ENCODE measurements around the gene ATP8B4. TPM values are rescaled to one million over a fixed set of nuclear protein-coding genes. Genes with fewer than 3 reads are reported as not detected.

Gene ATP8B4
- total and polyA plus RNA-seq, 2 of the 8 experiments (the other 6 are each of a cell fraction or from before 2014, with no cell fraction given): 0.17 to 0.24 TPM

- Histone ChIP-seq H3K9me3 (ENCODE audit: insufficient read depth in 2 of 2, low read depth in 1 of 2, low read length in 1 of 2) (no peaks in the 10 kb centered on the region), H4K91ac (replicated peaks; ENCODE audit: insufficient read length, low read length) (no peak overlapping the region), H2AFZ (ENCODE audit: low read length) (no peak overlapping the region), H3K23me2 (ENCODE audit: low read depth, low read length) (no peaks in the 10 kb centered on the region), H3K18ac (ENCODE audit: extremely low read depth, low read length) (no peak overlapping the region), H3K14ac (ENCODE audit: insufficient read length) (no peak overlapping the region), H3K36me3 (ENCODE audit: control insufficient read depth in 2 of 4, insufficient read depth in 4 of 4, low read length in 3 of 4) (no peaks in the 10 kb centered on the region), H3K4me2 (ENCODE audit: insufficient read depth in 1 of 2, low read depth in 2 of 2, low read length in 2 of 2) (no peak overlapping the region), H4K8ac (ENCODE audit: extremely low read depth, insufficient read depth, low read length) (no peak overlapping the region), H4K5ac (ENCODE audit: insufficient read length, low read depth, low read length) (no peak overlapping the region), H2BK15ac (ENCODE audit: low read length) (no peak overlapping the region), H3K4me1 (replicated peaks in 1 of 4; ENCODE audit: control insufficient read depth in 3 of 4, insufficient read depth in 4 of 4, low read length in 3 of 4) (no peaks in the 10 kb centered on the region), H3K79me2 (ENCODE audit: control insufficient read depth in 1 of 2, insufficient read depth in 2 of 2, low read length in 2 of 2) (no peaks in the 10 kb centered on the region), H4K20me1 (replicated peaks in 1 of 2; ENCODE audit: control insufficient read depth in 1 of 2, insufficient read depth in 2 of 2, low read length in 2 of 2) (no peaks in the 10 kb centered on the region), H3K56ac (replicated peaks; ENCODE audit: insufficient read length, low read depth, low read length) (no peak overlapping the region), H3K23ac (ENCODE audit: insufficient read length) (no peak overlapping the region), H2BK5ac (ENCODE audit: low read depth, low read length) (no peak overlapping the region), H3K9ac (replicated peaks in 1 of 4; ENCODE audit: extremely low read depth in 1 of 4, low read depth in 3 of 4, low read length in 3 of 4) (no peak overlapping the region), H3K79me1 (ENCODE audit: low read depth, low read length) (no peaks in the 10 kb centered on the region), H2BK120ac (replicated peaks; ENCODE audit: low read depth, low read length) (no peak overlapping the region), H2BK20ac (ENCODE audit: low read length) (no peak overlapping the region), H3K4ac (replicated peaks; ENCODE audit: insufficient read length, low read depth, low read length) (no peak overlapping the region), H3K27me3 (replicated peaks in 1 of 4; ENCODE audit: control insufficient read depth in 3 of 4, extremely low read depth in 1 of 4, insufficient read depth in 3 of 4, low read length in 3 of 4) (no peaks in the 10 kb centered on the region), H3K27ac (ENCODE audit: low read depth, low read length) (no peak overlapping the region), H3K4me3 (ENCODE audit: extremely low read depth in 1 of 4, insufficient read depth in 2 of 4, low read depth in 3 of 4, low read length in 4 of 4) (no peak overlapping the region), H2AK5ac (ENCODE audit: low read depth, low read length) (no peak overlapping the region), H2BK12ac (ENCODE audit: low read depth, low read length) (no peak overlapping the region)
- 88% methylated on average over 2 of the region's 2 CpGs; no CpG with 5 or more reads in 1 of the 2 experiments for WGBS, 2 experiments (ENCODE audit: extremely low coverage in 1 of 2, insufficient coverage in 1 of 2, insufficient read length in 1 of 2, insufficient replicate concordance in 2 of 2, low coverage in 1 of 2, low lambda C conversion rate in 2 of 2, missing lambda C conversion rate in 1 of 2)
- ChIA-PET CTCF (ENCODE audit: partially characterized antibody) (interaction anchor here (0.5 to 2.4 kb wide), 2 partner anchors 14 to 17 kb away, joined by 4 to 6 read pairs; no protein-coding TSS in a partner anchor), POLR2A (ENCODE audit: partially characterized antibody) (no interaction called here)
- TF ChIP-seq CBX5 (IDR thresholded peaks at IDR 0.05; ENCODE audit: low read depth, low read length): no peak
- no peak for TF ChIP-seq POLR2A (IDR thresholded peaks at IDR 0.05; ENCODE audit: control extremely low read depth in 1 of 2, low read depth in 2 of 2, low read length in 2 of 2)
- TF ChIP-seq CHD2 (IDR thresholded peaks at IDR 0.05; ENCODE audit: low read length): no peak
- no peak for TF ChIP-seq NANOG (IDR thresholded peaks at IDR 0.05; ENCODE audit: insufficient read depth, low read depth, low read length, poor library complexity, severe bottlenecking)
- TF ChIP-seq MAX (IDR thresholded peaks at IDR 0.05): no peak
- TF ChIP-seq EZH2 (IDR thresholded peaks at IDR 0.05; ENCODE audit: low read depth, low read length, severe bottlenecking): no peak
- no peak for TF ChIP-seq SIX5 (IDR thresholded peaks at IDR 0.05; ENCODE audit: low read depth, low read length)
- TF ChIP-seq BCL11A (IDR thresholded peaks at IDR 0.05; ENCODE audit: low read depth in 2 of 2, low read length in 2 of 2): no peak
- TF ChIP-seq HDAC2 (IDR thresholded peaks at IDR 0.05; ENCODE audit: borderline replicate concordance in 1 of 2, low read depth in 2 of 2, low read length in 2 of 2): no peak
- no peak for TF ChIP-seq POU5F1 (IDR thresholded peaks at IDR 0.05; ENCODE audit: low read depth, low read length)
- no peak for DNase-seq (ENCODE audit: low read depth in 1 of 2, low spot score in 2 of 2)
- FAIRE-seq: no peak
These were observed 34.1 kb downstream of the ATP8B4 start for GRCh38 chr15:50084932-50085331.
